ENCODE results near the gene RAD51B.

GRCh38 chr14:67850066-67850830 is 30.7 kb downstream of the RAD51B start:
- TF ChIP-seq, protein P1, sequence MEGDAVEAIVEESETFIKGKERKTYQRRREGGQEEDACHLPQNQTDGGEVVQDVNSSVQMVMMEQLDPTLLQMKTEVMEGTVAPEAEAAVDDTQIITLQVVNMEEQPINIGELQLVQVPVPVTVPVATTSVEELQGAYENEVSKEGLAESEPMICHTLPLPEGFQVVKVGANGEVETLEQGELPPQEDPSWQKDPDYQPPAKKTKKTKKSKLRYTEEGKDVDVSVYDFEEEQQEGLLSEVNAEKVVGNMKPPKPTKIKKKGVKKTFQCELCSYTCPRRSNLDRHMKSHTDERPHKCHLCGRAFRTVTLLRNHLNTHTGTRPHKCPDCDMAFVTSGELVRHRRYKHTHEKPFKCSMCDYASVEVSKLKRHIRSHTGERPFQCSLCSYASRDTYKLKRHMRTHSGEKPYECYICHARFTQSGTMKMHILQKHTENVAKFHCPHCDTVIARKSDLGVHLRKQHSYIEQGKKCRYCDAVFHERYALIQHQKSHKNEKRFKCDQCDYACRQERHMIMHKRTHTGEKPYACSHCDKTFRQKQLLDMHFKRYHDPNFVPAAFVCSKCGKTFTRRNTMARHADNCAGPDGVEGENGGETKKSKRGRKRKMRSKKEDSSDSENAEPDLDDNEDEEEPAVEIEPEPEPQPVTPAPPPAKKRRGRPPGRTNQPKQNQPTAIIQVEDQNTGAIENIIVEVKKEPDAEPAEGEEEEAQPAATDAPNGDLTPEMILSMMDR (conservative IDR thresholded peaks at IDR 0.05 in 1 of 2, IDR thresholded peaks at IDR 0.05 in 1 of 2; ENCODE audit: low read depth in 1 of 2, low read length in 2 of 2) = no peak
- TF ChIP-seq EZH2 (IDR thresholded peaks at IDR 0.05; ENCODE audit: low read length, missing control alignments) = no peak
